Transverse colon (tissue), 4 donors: Measurements from ENCODE around the gene MTMR6. TPM values are rescaled to one million over a fixed set of nuclear protein-coding genes. Genes with fewer than 3 reads are reported as not detected.
A peak's percentile ranks its signal among the peaks of the same experiment; 100 is the strongest.

Experiments
- DNase-seq: peaks from one replicate; pipeline ENCODE4 v3.0.0-alpha.2; 2019
- H3K27ac ChIP-seq, 4 donors: fragments of 200-600 bp; sonication (generic); 2 replicates each; pipeline ENCODE4 v1.5.1; 2016 to 2018; ENCODE audit warnings: inconsistent platforms in 4 of 4
- H3K27me3 ChIP-seq: fragments of 200-600 bp; sonication (generic); 2 replicates; pipeline ENCODE4 v1.5.1; 2017; ENCODE audit warnings: inconsistent platforms
- H3K36me3 ChIP-seq, 4 donors: fragments of 200-600 bp; sonication (generic); 2 replicates each; pipeline ENCODE4 v1.5.1; 2017 to 2019; ENCODE audit warnings: inconsistent platforms in 4 of 4
- H3K4me1 ChIP-seq, 4 donors: fragments of 200-600 bp; sonication (generic); 2 replicates each; pipeline ENCODE4 v1.5.1; 2017 to 2020; ENCODE audit warnings: inconsistent platforms in 4 of 4
- H3K4me3 ChIP-seq, 4 donors: fragments of 200-600 bp; sonication (generic); 1 replicate in 1 of 4; 2 replicates in 3 of 4; pipeline versions ENCODE4 v1.5.1 to v1.6.1; 2017 to 2019; ENCODE audit warnings: inconsistent platforms in 4 of 4
- H3K9me3 ChIP-seq, 2 donors: fragments of 200-600 bp; sonication (generic); 2 replicates each; pipeline ENCODE4 v1.5.1; 2017 to 2019; ENCODE audit warnings: inconsistent platforms in 2 of 2
- EP300 ChIP-seq: sonication (generic); formaldehyde crosslinking; IDR thresholded peaks from one replicate; pipeline ENCODE4 v1.6.1; 2017; ENCODE audit warnings: antibody characterized with exemption, low read depth
- POLR2A ChIP-seq: fragments of 450-650 bp; IDR thresholded peaks from one replicate; pipeline ENCODE4 v1.6.1; 2016; ENCODE audit warnings: antibody characterized with exemption, mild to moderate bottlenecking, moderate library complexity
- POLR2AphosphoS5 ChIP-seq, 3 donors: sonication (generic); formaldehyde crosslinking; IDR thresholded peaks; one replicate each; pipeline ENCODE4 v1.6.1; 2016; ENCODE audit warnings: antibody characterized with exemption in 3 of 3
- WGBS, 2 donors: methylation state at CpG; one replicate each; pipeline ENCODE4 v1.1.5; 2018; ENCODE audit warnings: low coverage in 1 of 2; 5-methylcytosine and 5-hydroxymethylcytosine counted together
- in situ Hi-C, 4 donors: fragments of 200-750 bp; cut with MboI; loops; one replicate each; pipeline versions ENCODE4 v1.15.0 to v1.15.1; 2017; ENCODE audit warnings: low sequenced_read_pairs in 3 of 4, low pct_ligation_motif_present in 1 of 4, low pct_unique_long_range_greater_than_20kb in 1 of 4
- intact Hi-C: fragments of 100-400 bp; cut with DNase I; formaldehyde crosslinking; loops from one replicate; pipeline ENCODE4 v1.15.1; 2023; ENCODE audit warnings: low total_unique reads
- total RNA-seq, 4 donors: library from RNA; depleted of rRNA; stranded (reverse); fragments of >200 nt; gene quantifications; one replicate each; pipeline ENCODE4 v1.1.0, GENCODE V29; 2016
- TF ChIP-seq, protein P1 (sequence below), 5 experiments: fragments of 200-600 bp in 3 of 5; fragments of 450-650 bp in 2 of 5; sonication (generic) in 3 of 5; IDR thresholded peaks; 1 replicate in 2 of 5; 2 replicates in 3 of 5; pipeline ENCODE4 v1.5.1; 2016 to 2017; ENCODE audit warnings: antibody characterized with exemption in 5 of 5, inconsistent platforms in 3 of 5, mild to moderate bottlenecking in 2 of 5, moderate library complexity in 1 of 5

The MTMR6 gene
- total RNA-seq, result 10 to 100 TPM in 2 of 4 donors, 1 to 10 TPM in 2; 6.4 to 16.4 (median 11.9) TPM

DNA sequence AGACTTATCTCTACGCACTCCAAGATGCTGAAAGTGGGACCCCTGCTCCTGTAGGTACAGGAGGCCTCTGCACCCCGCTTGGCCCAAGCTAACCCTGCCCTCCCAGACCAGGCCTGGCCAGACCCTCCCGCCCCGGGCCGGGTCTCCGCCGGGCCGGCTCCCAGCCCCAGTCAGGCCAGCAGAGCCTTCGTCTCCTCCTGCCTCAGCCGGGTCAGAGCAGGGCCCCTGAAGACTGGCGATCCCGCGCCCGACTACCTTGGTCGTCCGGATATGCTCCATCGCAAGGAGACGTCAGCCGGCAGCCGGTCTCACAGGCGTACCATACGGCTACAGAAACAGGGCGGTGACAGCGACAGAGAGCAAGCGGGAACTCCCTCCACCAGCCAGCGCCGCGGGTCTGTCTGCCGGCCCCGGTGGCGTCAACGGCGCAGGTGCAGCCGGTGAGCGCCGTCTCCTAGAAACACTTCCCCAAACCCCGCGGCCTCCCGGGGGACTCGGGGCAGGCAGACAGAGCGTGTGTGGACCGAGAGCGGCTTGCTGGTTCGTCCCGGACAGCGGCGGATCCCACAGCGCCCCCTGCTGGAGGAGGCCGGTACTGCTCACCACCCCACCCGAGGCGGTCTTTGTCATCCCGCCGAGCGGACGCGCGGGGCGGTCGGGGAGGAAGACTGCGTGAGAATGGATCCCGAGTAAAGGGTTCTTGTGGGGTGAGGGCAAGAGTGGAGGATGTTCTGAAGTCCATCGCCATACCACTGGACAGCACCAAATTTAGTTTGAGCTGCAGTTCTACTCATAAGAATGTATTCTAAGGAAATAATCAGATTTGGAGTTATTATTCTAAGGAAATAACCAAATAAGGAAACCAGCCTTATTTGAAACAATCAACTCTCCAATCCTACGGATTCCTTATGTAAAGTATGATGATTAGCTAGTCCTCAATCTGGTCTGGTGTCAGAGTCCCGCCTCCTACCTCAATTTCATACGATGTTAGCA lies at the start of gene MTMR6:
TSS of gene MTMR6 (minus strand) at position 520 of the 993 bp plus-strand sequence. CDS start at position 279, 241 bp downstream.
- intact Hi-C loops (no loop called here), in situ Hi-C loops (loop anchor here in 1 of 4 donors (25.0 kb wide), 1 partner anchor 900 kb away; no protein-coding TSS in a partner anchor)
- Histone ChIP-seq H3K27ac (peak within 1 kb of the TSS; percentile 90 to 91 (median 90)), H3K4me1 (peaks cover 4 to 26% (median 6%) of the 10 kb centered on the region in 4 donors), H3K36me3 (no peaks in the 10 kb centered on the region), H3K4me3 (peak within 1 kb of the TSS; percentile 68 to 88 (median 74)), H3K27me3 (peaks cover 28% of the 10 kb centered on the region), H3K9me3 (no peaks in the 10 kb centered on the region)
- WGBS, 2 donors, result 2 to 5% methylated on average over 17 to 65 of the region's 65 CpGs
- TF ChIP-seq, protein P1, sequence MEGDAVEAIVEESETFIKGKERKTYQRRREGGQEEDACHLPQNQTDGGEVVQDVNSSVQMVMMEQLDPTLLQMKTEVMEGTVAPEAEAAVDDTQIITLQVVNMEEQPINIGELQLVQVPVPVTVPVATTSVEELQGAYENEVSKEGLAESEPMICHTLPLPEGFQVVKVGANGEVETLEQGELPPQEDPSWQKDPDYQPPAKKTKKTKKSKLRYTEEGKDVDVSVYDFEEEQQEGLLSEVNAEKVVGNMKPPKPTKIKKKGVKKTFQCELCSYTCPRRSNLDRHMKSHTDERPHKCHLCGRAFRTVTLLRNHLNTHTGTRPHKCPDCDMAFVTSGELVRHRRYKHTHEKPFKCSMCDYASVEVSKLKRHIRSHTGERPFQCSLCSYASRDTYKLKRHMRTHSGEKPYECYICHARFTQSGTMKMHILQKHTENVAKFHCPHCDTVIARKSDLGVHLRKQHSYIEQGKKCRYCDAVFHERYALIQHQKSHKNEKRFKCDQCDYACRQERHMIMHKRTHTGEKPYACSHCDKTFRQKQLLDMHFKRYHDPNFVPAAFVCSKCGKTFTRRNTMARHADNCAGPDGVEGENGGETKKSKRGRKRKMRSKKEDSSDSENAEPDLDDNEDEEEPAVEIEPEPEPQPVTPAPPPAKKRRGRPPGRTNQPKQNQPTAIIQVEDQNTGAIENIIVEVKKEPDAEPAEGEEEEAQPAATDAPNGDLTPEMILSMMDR (IDR thresholded peaks at IDR 0.05), result peak; percentile 100
- TF ChIP-seq POLR2A, result peak; percentile 77
- no peak for TF ChIP-seq EP300
- TF ChIP-seq POLR2AphosphoS5 (IDR thresholded peaks at IDR 0.05), result peak; percentile 59 to 86 (median 79)
- peak; percentile 94 for DNase-seq

DNA sequence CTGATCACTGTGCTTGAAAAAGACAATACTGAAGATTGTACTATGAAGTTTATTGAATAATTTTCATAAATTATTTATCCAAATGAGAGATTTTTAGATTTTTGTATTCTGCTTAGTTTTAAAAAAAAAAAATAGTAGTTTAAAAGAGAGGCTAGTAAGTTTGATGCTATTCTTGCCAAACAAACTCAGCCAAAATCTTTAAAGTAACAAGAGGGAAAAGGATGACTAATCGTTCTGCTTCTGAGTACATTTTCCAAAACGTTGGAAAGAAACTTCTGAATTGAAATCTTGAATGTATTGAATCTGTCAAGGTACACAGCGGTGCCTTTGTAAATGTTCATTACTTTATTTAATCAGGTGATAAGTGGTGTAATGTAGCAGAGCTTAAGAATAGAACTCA lies 48.6 kb upstream of the MTMR6 start:
- H3K36me3 ChIP-seq, result peaks cover 0 to 43% (median 13%) of the 10 kb centered on the region in 4 donors
- no peaks in the 10 kb centered on the region for H3K27me3 ChIP-seq
- no peaks in the 10 kb centered on the region for H3K9me3 ChIP-seq
- no peak for DNase-seq
- no peak overlapping the region for H3K27ac ChIP-seq
- H3K4me3 ChIP-seq, result no peak overlapping the region
- intact Hi-C loops (no loop called here), in situ Hi-C loops (no loop called here)
- 57 to 62% methylated on average over 3 of the region's 3 CpGs for WGBS, 2 donors
- TF ChIP-seq, protein P1 (IDR thresholded peaks at IDR 0.05), result no peak
- TF ChIP-seq POLR2AphosphoS5 (IDR thresholded peaks at IDR 0.05), result no peak
- TF ChIP-seq EP300, result no peak
- no peak for TF ChIP-seq POLR2A
- no peaks in the 10 kb centered on the region for H3K4me1 ChIP-seq

DNA sequence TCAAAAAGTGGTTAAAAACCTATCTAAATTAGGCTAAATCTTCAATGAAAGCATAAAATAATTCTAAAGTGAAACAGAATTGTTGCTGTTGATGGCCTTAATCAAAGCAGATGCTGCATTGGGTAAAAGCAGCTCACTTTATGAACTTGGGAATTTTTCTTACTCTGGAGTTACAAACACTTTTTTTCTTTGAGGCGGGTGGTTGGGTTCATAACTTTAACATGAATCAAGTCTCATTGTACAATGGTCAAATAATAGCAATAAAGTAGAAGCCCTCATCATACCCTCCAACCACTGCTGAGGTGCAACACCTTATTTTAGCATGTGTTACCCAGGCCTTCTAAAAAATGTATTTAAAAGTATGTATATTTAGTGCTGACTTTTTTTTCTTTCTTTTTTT lies 43.3 kb upstream of the MTMR6 start:
- 71 to 100% methylated on average over 1 of the region's 1 CpG for WGBS, 2 donors
- intact Hi-C loops, result no loop called here
- Histone ChIP-seq H3K27me3 (no peaks in the 10 kb centered on the region), H3K36me3 (peaks cover 0 to 66% (median 18%) of the 10 kb centered on the region in 4 donors), H3K9me3 (no peaks in the 10 kb centered on the region), H3K4me3 (no peak overlapping the region), H3K27ac (no peak overlapping the region), H3K4me1 (no peaks in the 10 kb centered on the region)
- in situ Hi-C loops, result no loop called here
- TF ChIP-seq, protein P1 (IDR thresholded peaks at IDR 0.05), result no peak
- TF ChIP-seq POLR2A, result no peak
- DNase-seq, result no peak

DNA sequence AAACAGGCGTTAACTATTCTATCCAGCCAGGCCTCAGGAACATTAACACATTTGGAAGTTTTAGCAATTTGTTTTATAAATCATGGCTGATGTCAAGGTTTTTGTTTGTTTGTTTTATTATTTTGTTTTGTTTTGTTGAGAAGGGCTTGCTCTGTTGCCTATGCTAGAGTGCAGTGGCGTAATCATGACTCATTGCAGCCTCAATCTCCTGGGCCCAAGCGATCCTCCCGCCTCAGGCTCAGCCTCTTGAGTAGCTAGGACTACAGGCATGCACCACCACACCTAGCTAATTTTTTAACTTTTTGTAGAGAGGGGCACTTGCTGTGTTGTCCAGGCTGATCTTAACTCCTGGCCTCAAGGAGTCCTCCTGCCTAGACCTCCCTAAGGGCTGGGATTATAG lies 42.4 kb upstream of the MTMR6 start:
- Histone ChIP-seq H3K4me3 (no peak overlapping the region), H3K27me3 (no peaks in the 10 kb centered on the region), H3K9me3 (no peaks in the 10 kb centered on the region), H3K4me1 (no peaks in the 10 kb centered on the region), H3K27ac (no peak overlapping the region), H3K36me3 (peaks cover 2 to 75% (median 22%) of the 10 kb centered on the region in 4 donors)
- TF ChIP-seq EP300 (no peak), POLR2AphosphoS5 (IDR thresholded peaks at IDR 0.05) (no peak), POLR2A (no peak)
- TF ChIP-seq, protein P1 (IDR thresholded peaks at IDR 0.05), result no peak
- intact Hi-C loops, result no loop called here
- 93 to 96% methylated on average over 4 of the region's 4 CpGs for WGBS, 2 donors
- in situ Hi-C loops, result no loop called here
- DNase-seq, result no peak
